HEK293 (cell line): Measurements from ENCODE around the gene CA5B.

Experiments
- FEZF1 ChIP-seq: fragments of 450-650 bp; formaldehyde crosslinking; IDR thresholded peaks from 2 replicates; pipeline ENCODE4 v1.5.1; 2016; ENCODE audit warnings: missing biosample characterization, missing genetic modification characterization
- KLF8 ChIP-seq: fragments of 450-650 bp; formaldehyde crosslinking; IDR thresholded peaks from 2 replicates; pipeline ENCODE4 v1.5.1; 2016; ENCODE audit warnings: missing biosample characterization, missing genetic modification characterization
- KLF9 ChIP-seq: fragments of 450-650 bp; formaldehyde crosslinking; IDR thresholded peaks from 2 replicates; pipeline ENCODE4 v1.5.1; 2016; ENCODE audit warnings: missing biosample characterization, missing genetic modification characterization, low read depth
- OVOL3 ChIP-seq: fragments of 450-650 bp; formaldehyde crosslinking; IDR thresholded peaks from 2 replicates; pipeline ENCODE4 v1.5.1; 2016; ENCODE audit warnings: missing biosample characterization, missing genetic modification characterization
- TRIM28 ChIP-seq: IDR thresholded peaks from 2 replicates; pipeline ENCODE4 v1.6.1; 2011; ENCODE audit warnings: low read length, control low read depth, borderline replicate concordance
- ZBTB1 ChIP-seq: fragments of 450-650 bp; formaldehyde crosslinking; IDR thresholded peaks from 2 replicates; pipeline ENCODE4 v1.5.1; 2016; ENCODE audit warnings: missing biosample characterization, missing genetic modification characterization
- ZNF112 ChIP-seq: fragments of 450-650 bp; formaldehyde crosslinking; IDR thresholded peaks from 2 replicates; pipeline ENCODE4 v1.5.0; 2017; ENCODE audit warnings: missing biosample characterization, missing genetic modification characterization
- ZNF121 ChIP-seq: fragments of 450-650 bp; formaldehyde crosslinking; IDR thresholded peaks from 2 replicates; pipeline ENCODE4 v1.5.1; 2016; ENCODE audit warnings: missing biosample characterization, missing genetic modification characterization
- ZNF138 ChIP-seq: fragments of 450-650 bp; formaldehyde crosslinking; IDR thresholded peaks from 2 replicates; pipeline ENCODE4 v1.5.1; 2016; ENCODE audit warnings: missing biosample characterization, missing genetic modification characterization, borderline replicate concordance
- ZNF146 ChIP-seq: fragments of 450-650 bp; formaldehyde crosslinking; IDR thresholded peaks from 2 replicates; pipeline ENCODE4 v1.5.1; 2016; ENCODE audit warnings: missing biosample characterization, missing genetic modification characterization
- ZNF16 ChIP-seq: fragments of 450-650 bp; formaldehyde crosslinking; IDR thresholded peaks from 2 replicates; pipeline ENCODE4 v1.5.1; 2016; ENCODE audit warnings: low read depth, missing biosample characterization, missing genetic modification characterization
- ZNF239 ChIP-seq: fragments of 450-650 bp; formaldehyde crosslinking; IDR thresholded peaks from 2 replicates; pipeline ENCODE4 v1.5.1; 2016; ENCODE audit warnings: missing biosample characterization, missing genetic modification characterization
- ZNF354C ChIP-seq: fragments of 450-650 bp; formaldehyde crosslinking; IDR thresholded peaks from 2 replicates; pipeline ENCODE4 v1.5.1; 2016; ENCODE audit warnings: missing biosample characterization, missing genetic modification characterization, low read depth, borderline replicate concordance
- ZNF48 ChIP-seq: fragments of 450-650 bp; formaldehyde crosslinking; IDR thresholded peaks from 2 replicates; pipeline ENCODE4 v1.5.1; 2016; ENCODE audit warnings: missing biosample characterization, missing genetic modification characterization
- ZNF549 ChIP-seq: fragments of 450-650 bp; IDR thresholded peaks from 2 replicates; pipeline ENCODE4 v1.5.1; 2018; ENCODE audit warnings: missing biosample characterization, missing genetic modification characterization, mild to moderate bottlenecking, inconsistent platforms, moderate library complexity
- ZNF621 ChIP-seq: fragments of 450-650 bp; formaldehyde crosslinking; IDR thresholded peaks from 2 replicates; pipeline ENCODE4 v1.5.1; 2017; ENCODE audit warnings: missing biosample characterization, missing genetic modification characterization
- ZNF626 ChIP-seq: fragments of 450-650 bp; sonication (Bioruptor Pico); formaldehyde crosslinking; IDR thresholded peaks from 2 replicates; pipeline ENCODE4 v1.5.1; 2018; ENCODE audit warnings: missing biosample characterization, missing genetic modification characterization, inconsistent platforms
- ZNF658 ChIP-seq: fragments of 450-650 bp; formaldehyde crosslinking; IDR thresholded peaks from 2 replicates; pipeline ENCODE4; 2016; ENCODE audit warnings: missing biosample characterization, missing genetic modification characterization
- ZNF830 ChIP-seq: fragments of 450-650 bp; IDR thresholded peaks from 2 replicates; pipeline ENCODE4 v1.5.0; 2018; ENCODE audit warnings: missing biosample characterization, missing genetic modification characterization, low read depth, mild to moderate bottlenecking, moderate library complexity
- ZSCAN23 ChIP-seq: fragments of 450-650 bp; formaldehyde crosslinking; IDR thresholded peaks from 2 replicates; pipeline ENCODE4 v1.5.1; 2016; ENCODE audit warnings: missing biosample characterization, missing genetic modification characterization
- ZXDB ChIP-seq: fragments of 450-650 bp; formaldehyde crosslinking; IDR thresholded peaks from 2 replicates; pipeline ENCODE4 v1.5.1; 2016; ENCODE audit warnings: missing biosample characterization, missing genetic modification characterization
- TF ChIP-seq, protein P1 (sequence below): fragments of 450-650 bp; formaldehyde crosslinking; IDR thresholded peaks from 2 replicates; pipeline ENCODE4 v1.5.1; 2016; ENCODE audit warnings: missing biosample characterization, missing genetic modification characterization
- TF ChIP-seq, protein P2 (sequence below): fragments of 450-650 bp; formaldehyde crosslinking; IDR thresholded peaks from 2 replicates; pipeline ENCODE4 v1.5.1; 2016; ENCODE audit warnings: missing biosample characterization, missing genetic modification characterization
- TF ChIP-seq, protein P3 (sequence below): fragments of 450-650 bp; formaldehyde crosslinking; IDR thresholded peaks from 2 replicates; pipeline ENCODE4 v1.5.1; 2016; ENCODE audit warnings: missing biosample characterization, missing genetic modification characterization
- TF ChIP-seq, protein P4 (sequence below): fragments of 450-650 bp; formaldehyde crosslinking; optimal IDR thresholded peaks from 2 replicates; pipeline ENCODE3; 2016; ENCODE audit warnings: missing biosample characterization, mild to moderate bottlenecking, missing genetic modification characterization
- TF ChIP-seq, protein P5 (sequence below): fragments of 450-650 bp; formaldehyde crosslinking; IDR thresholded peaks from 2 replicates; pipeline ENCODE4 v1.5.1; 2016; ENCODE audit warnings: missing biosample characterization, missing genetic modification characterization
- TF ChIP-seq, protein P6 (sequence below): fragments of 450-650 bp; formaldehyde crosslinking; IDR thresholded peaks from 2 replicates; pipeline ENCODE4 v1.5.1; 2016; ENCODE audit warnings: missing biosample characterization, missing genetic modification characterization
- TF ChIP-seq, protein P7 (sequence below): fragments of 450-650 bp; formaldehyde crosslinking; IDR thresholded peaks from 2 replicates; pipeline ENCODE4 v1.5.1; 2016; ENCODE audit warnings: missing biosample characterization, missing genetic modification characterization

Gene CA5B

DNA sequence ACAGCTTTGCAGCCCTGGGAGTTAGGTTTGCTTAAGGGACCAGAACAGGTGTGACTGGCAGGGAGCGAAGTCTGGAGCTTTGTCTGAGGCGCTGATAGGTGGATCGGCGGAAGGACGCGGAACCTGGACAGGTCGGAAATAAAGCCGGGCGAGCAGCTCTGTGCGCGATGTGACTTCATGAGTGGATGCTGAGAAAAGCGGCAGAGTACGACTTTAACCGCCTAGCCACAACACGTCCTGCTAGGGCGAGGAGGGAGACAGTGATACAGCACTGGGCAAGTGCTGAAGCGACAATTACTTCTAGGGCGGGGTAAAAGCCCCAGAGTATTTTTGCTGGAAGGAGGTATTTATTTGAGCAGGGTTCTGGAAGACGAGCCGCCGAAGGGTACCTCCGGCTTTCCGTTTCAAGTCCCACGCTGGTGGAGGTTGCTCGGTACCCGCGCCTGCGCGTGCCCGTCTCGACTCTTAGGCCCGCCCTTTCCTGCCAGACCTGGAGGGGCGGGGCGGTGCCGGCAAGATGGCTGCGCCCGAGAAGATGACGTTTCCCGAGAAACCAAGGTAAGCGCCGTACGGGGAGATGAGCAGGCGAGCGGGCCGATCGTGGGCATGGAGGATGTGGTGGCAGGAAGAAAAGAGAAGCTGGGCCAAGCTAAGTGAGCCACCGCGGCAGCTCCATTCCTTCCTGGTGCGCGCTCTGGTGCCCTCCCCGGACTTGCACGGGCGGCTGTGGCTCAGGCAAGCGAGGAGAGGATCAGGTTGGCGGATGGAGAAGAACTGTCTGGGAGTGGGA, 52.1 kb downstream of the CA5B start, which contains the start of gene ZRSR2 (continued):
- TF ChIP-seq, protein P1, sequence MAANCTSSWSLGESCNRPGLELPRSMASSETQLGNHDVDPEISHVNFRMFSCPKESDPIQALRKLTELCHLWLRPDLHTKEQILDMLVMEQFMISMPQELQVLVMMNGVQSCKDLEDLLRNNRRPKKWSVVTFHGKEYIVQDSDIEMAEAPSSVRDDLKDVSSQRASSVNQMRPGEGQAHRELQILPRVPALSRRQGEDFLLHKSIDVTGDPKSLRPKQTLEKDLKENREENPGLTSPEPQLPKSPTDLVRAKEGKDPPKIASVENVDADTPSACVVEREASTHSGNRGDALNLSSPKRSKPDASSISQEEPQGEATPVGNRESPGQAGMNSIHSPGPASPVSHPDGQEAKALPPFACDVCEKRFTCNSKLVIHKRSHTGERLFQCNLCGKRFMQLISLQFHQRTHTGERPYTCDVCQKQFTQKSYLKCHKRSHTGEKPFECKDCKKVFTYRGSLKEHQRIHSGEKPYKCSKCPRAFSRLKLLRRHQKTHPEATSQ (tag by site-specific recombination) = no peak
- no peak for TF ChIP-seq ZNF830 (tag by site-specific recombination)
- TF ChIP-seq ZNF121 (tag by site-specific recombination) = no peak
- TF ChIP-seq ZNF112 (tag by site-specific recombination) = no peak
- TF ChIP-seq, protein P2, sequence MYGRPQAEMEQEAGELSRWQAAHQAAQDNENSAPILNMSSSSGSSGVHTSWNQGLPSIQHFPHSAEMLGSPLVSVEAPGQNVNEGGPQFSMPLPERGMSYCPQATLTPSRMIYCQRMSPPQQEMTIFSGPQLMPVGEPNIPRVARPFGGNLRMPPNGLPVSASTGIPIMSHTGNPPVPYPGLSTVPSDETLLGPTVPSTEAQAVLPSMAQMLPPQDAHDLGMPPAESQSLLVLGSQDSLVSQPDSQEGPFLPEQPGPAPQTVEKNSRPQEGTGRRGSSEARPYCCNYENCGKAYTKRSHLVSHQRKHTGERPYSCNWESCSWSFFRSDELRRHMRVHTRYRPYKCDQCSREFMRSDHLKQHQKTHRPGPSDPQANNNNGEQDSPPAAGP (tag by site-specific recombination) = 0 out of 2 replicates have a peak, but pooled peaks have one; percentile 56
- no peak for TF ChIP-seq ZNF626
- TF ChIP-seq ZBTB1 (tag by site-specific recombination) = no peak
- no peak for TF ChIP-seq ZNF48 (tag by site-specific recombination)
- TF ChIP-seq ZNF239 (tag by site-specific recombination) = no peak
- no peak for TF ChIP-seq ZNF549 (tag by site-specific recombination)
- TF ChIP-seq ZNF621 (tag by site-specific recombination) = no peak
- TF ChIP-seq, protein P3, sequence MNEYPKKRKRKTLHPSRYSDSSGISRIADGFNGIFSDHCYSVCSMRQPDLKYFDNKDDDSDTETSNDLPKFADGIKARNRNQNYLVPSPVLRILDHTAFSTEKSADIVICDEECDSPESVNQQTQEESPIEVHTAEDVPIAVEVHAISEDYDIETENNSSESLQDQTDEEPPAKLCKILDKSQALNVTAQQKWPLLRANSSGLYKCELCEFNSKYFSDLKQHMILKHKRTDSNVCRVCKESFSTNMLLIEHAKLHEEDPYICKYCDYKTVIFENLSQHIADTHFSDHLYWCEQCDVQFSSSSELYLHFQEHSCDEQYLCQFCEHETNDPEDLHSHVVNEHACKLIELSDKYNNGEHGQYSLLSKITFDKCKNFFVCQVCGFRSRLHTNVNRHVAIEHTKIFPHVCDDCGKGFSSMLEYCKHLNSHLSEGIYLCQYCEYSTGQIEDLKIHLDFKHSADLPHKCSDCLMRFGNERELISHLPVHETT = peak; percentile 50
- TF ChIP-seq KLF8 (tag by site-specific recombination) = peak; percentile 79; the same call in 1 of the 2 replicates
- peak; percentile 84 for TF ChIP-seq KLF9
- TF ChIP-seq ZNF354C = no peak
- no peak for TF ChIP-seq TRIM28
- peak; percentile 95 for TF ChIP-seq ZXDB
- TF ChIP-seq ZSCAN23 (tag by site-specific recombination) = no peak
- TF ChIP-seq, protein P4, sequence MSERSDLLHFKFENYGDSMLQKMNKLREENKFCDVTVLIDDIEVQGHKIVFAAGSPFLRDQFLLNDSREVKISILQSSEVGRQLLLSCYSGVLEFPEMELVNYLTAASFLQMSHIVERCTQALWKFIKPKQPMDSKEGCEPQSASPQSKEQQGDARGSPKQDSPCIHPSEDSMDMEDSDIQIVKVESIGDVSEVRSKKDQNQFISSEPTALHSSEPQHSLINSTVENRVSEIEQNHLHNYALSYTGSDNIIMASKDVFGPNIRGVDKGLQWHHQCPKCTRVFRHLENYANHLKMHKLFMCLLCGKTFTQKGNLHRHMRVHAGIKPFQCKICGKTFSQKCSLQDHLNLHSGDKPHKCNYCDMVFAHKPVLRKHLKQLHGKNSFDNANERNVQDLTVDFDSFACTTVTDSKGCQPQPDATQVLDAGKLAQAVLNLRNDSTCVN = peak; percentile 84
- no peak for TF ChIP-seq ZNF16 (tag by site-specific recombination)
- TF ChIP-seq, protein P5, sequence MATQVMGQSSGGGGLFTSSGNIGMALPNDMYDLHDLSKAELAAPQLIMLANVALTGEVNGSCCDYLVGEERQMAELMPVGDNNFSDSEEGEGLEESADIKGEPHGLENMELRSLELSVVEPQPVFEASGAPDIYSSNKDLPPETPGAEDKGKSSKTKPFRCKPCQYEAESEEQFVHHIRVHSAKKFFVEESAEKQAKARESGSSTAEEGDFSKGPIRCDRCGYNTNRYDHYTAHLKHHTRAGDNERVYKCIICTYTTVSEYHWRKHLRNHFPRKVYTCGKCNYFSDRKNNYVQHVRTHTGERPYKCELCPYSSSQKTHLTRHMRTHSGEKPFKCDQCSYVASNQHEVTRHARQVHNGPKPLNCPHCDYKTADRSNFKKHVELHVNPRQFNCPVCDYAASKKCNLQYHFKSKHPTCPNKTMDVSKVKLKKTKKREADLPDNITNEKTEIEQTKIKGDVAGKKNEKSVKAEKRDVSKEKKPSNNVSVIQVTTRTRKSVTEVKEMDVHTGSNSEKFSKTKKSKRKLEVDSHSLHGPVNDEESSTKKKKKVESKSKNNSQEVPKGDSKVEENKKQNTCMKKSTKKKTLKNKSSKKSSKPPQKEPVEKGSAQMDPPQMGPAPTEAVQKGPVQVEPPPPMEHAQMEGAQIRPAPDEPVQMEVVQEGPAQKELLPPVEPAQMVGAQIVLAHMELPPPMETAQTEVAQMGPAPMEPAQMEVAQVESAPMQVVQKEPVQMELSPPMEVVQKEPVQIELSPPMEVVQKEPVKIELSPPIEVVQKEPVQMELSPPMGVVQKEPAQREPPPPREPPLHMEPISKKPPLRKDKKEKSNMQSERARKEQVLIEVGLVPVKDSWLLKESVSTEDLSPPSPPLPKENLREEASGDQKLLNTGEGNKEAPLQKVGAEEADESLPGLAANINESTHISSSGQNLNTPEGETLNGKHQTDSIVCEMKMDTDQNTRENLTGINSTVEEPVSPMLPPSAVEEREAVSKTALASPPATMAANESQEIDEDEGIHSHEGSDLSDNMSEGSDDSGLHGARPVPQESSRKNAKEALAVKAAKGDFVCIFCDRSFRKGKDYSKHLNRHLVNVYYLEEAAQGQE (tag by site-specific recombination) = no peak
- TF ChIP-seq ZNF658 (tag by site-specific recombination) = no peak
- TF ChIP-seq ZNF146 (tag by site-specific recombination) = no peak
- TF ChIP-seq, protein P6, sequence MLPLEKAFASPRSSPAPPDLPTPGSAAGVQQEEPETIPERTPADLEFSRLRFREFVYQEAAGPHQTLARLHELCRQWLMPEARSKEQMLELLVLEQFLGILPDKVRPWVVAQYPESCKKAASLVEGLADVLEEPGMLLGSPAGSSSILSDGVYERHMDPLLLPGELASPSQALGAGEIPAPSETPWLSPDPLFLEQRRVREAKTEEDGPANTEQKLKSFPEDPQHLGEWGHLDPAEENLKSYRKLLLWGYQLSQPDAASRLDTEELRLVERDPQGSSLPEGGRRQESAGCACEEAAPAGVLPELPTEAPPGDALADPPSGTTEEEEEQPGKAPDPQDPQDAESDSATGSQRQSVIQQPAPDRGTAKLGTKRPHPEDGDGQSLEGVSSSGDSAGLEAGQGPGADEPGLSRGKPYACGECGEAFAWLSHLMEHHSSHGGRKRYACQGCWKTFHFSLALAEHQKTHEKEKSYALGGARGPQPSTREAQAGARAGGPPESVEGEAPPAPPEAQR = no peak
- TF ChIP-seq FEZF1 (tag by site-specific recombination) = peak; percentile 12; the same call in 1 of the 2 replicates
- no peak for TF ChIP-seq OVOL3
- TF ChIP-seq ZNF138 (tag by site-specific recombination) = no peak
- TF ChIP-seq, protein P7, sequence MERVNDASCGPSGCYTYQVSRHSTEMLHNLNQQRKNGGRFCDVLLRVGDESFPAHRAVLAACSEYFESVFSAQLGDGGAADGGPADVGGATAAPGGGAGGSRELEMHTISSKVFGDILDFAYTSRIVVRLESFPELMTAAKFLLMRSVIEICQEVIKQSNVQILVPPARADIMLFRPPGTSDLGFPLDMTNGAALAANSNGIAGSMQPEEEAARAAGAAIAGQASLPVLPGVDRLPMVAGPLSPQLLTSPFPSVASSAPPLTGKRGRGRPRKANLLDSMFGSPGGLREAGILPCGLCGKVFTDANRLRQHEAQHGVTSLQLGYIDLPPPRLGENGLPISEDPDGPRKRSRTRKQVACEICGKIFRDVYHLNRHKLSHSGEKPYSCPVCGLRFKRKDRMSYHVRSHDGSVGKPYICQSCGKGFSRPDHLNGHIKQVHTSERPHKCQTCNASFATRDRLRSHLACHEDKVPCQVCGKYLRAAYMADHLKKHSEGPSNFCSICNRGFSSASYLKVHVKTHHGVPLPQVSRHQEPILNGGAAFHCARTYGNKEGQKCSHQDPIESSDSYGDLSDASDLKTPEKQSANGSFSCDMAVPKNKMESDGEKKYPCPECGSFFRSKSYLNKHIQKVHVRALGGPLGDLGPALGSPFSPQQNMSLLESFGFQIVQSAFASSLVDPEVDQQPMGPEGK (tag by site-specific recombination) = peak; percentile 61
